Sigmoid colon (tissue), 4 donors: ENCODE measurements around the gene LY86.

Experiments
- CTCF ChIP-seq, 4 experiments: fragments of 450-650 bp in 3 of 4; fragments of 200-600 bp in 1 of 4; IDR thresholded peaks; one replicate each; pipeline ENCODE4 v1.5.1; 2016 to 2019; ENCODE audit warnings: antibody characterized with exemption in 4 of 4, mild to moderate bottlenecking in 3 of 4, moderate library complexity in 2 of 4
- EP300 ChIP-seq, 4 donors: sonication (generic); formaldehyde crosslinking; IDR thresholded peaks; one replicate each; pipeline ENCODE4 v1.6.1; 2017; ENCODE audit warnings: antibody characterized with exemption in 4 of 4
- POLR2A ChIP-seq, 2 donors: fragments of 450-650 bp; IDR thresholded peaks; one replicate each; pipeline ENCODE4 v1.6.1; 2016; ENCODE audit warnings: antibody characterized with exemption in 2 of 2, mild to moderate bottlenecking in 2 of 2, moderate library complexity in 2 of 2
- POLR2AphosphoS5 ChIP-seq, 4 donors: sonication (generic); formaldehyde crosslinking; IDR thresholded peaks; one replicate each; pipeline ENCODE4 v1.6.1; 2017; ENCODE audit warnings: antibody characterized with exemption in 4 of 4

- TF ChIP-seq CTCF (IDR thresholded peaks at IDR 0.05) (no peak), EP300 (IDR thresholded peaks at IDR 0.05) (no peak), POLR2A (IDR thresholded peaks at IDR 0.05) (no peak), POLR2AphosphoS5 (IDR thresholded peaks at IDR 0.05) (no peak)
Measured at GRCh38 chr6:6640926-6641325, 52.4 kb downstream of the LY86 start.
